ENCODE results near the gene OSBPL10.

DNA sequence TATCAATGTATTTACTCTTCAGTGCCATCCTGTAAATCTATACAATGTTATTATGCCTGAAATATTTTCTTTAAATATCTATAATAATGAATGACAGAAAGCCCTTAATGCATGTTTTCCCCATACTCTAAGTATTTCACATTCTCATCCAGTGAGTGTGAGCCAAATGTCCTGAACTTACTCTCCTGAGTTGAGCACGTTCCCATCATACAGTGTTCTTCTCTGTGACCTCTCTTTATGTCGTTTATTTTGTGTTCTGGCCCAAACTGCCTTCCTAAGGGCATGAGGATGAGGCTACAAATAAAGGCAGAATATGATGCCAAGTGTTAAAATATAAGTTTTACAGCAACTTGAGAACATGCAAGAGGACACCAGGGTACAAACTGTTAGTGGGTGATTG lies 3.3 kb downstream of the OSBPL10 start:
- TF ChIP-seq, protein P1, sequence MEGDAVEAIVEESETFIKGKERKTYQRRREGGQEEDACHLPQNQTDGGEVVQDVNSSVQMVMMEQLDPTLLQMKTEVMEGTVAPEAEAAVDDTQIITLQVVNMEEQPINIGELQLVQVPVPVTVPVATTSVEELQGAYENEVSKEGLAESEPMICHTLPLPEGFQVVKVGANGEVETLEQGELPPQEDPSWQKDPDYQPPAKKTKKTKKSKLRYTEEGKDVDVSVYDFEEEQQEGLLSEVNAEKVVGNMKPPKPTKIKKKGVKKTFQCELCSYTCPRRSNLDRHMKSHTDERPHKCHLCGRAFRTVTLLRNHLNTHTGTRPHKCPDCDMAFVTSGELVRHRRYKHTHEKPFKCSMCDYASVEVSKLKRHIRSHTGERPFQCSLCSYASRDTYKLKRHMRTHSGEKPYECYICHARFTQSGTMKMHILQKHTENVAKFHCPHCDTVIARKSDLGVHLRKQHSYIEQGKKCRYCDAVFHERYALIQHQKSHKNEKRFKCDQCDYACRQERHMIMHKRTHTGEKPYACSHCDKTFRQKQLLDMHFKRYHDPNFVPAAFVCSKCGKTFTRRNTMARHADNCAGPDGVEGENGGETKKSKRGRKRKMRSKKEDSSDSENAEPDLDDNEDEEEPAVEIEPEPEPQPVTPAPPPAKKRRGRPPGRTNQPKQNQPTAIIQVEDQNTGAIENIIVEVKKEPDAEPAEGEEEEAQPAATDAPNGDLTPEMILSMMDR (conservative IDR thresholded peaks at IDR 0.05; ENCODE audit: low read length): no peak
- TF ChIP-seq EZH2phosphoT487 (IDR thresholded peaks at IDR 0.05; ENCODE audit: borderline replicate concordance, low read depth, low read length): no peak
